ENCODE data around the gene FABP1.
A peak's percentile ranks its signal among the peaks of the same experiment; 100 is the strongest.

The FABP1 gene

GRCh38 chr2:88115825-88116518 lies 11.9 kb downstream of the FABP1 start:
- DNase-seq (ENCODE audit: low read depth in 2 of 2), result no peak

GRCh38 chr2:88114889-88115288 lies 13.0 kb downstream of the FABP1 start:
- DNase-seq (ENCODE audit: low read depth in 2 of 2), result no peak

- DNase-seq (ENCODE audit: low read depth in 2 of 2), result no peak
These were observed 14.8 kb downstream of the FABP1 start for GRCh38 chr2:88113069-88113468.

GRCh38 chr2:88110830-88111229 lies 17.0 kb downstream of the FABP1 start:
- DNase-seq (ENCODE audit: low read depth in 2 of 2), result no peak

GRCh38 chr2:88108796-88109195 lies 19.1 kb downstream of the FABP1 start:
- DNase-seq (ENCODE audit: low read depth in 2 of 2), result no peak

- DNase-seq (ENCODE audit: low read depth in 2 of 2), result no peak
These were observed 27.4 kb downstream of the FABP1 start for GRCh38 chr2:88100489-88100858.

GRCh38 chr2:88099798-88100488 lies 27.9 kb downstream of the FABP1 start:
- no peak for DNase-seq (ENCODE audit: low read depth in 2 of 2)

- no peak for DNase-seq (ENCODE audit: low read depth in 2 of 2)
These were observed 29.3 kb downstream of the FABP1 start for GRCh38 chr2:88098558-88098900.

- no peak for DNase-seq (ENCODE audit: low read depth in 2 of 2)
These were observed 29.8 kb downstream of the FABP1 start for GRCh38 chr2:88097891-88098557.

GRCh38 chr2:88097192-88097591 lies 30.7 kb downstream of the FABP1 start:
- DNase-seq (ENCODE audit: low read depth in 2 of 2), result no peak

- no peak for DNase-seq (ENCODE audit: low read depth in 2 of 2)
These were observed 31.2 kb downstream of the FABP1 start for GRCh38 chr2:88096708-88097107.

- no peak for DNase-seq (ENCODE audit: low read depth in 2 of 2)
These were observed 32.8 kb downstream of the FABP1 start for GRCh38 chr2:88095022-88095421.

- no peak for DNase-seq (ENCODE audit: low read depth in 2 of 2)
These were observed 35.1 kb downstream of the FABP1 start for GRCh38 chr2:88092773-88093172.

GRCh38 chr2:88091943-88092342 lies 35.9 kb downstream of the FABP1 start:
- no peak for DNase-seq (ENCODE audit: low read depth in 2 of 2)

- peak; percentile 41 to 45 for DNase-seq (ENCODE audit: low read depth in 2 of 2)
These were observed 37.2 kb downstream of the FABP1 start for GRCh38 chr2:88090446-88091283.

GRCh38 chr2:88088999-88089398 lies 38.9 kb downstream of the FABP1 start:
- no peak for DNase-seq (ENCODE audit: low read depth in 2 of 2)

- DNase-seq (ENCODE audit: low read depth in 2 of 2), result no peak
These were observed 40.1 kb downstream of the FABP1 start for GRCh38 chr2:88087763-88088162.

GRCh38 chr2:88087073-88087472 lies 40.8 kb downstream of the FABP1 start:
- DNase-seq (ENCODE audit: low read depth in 2 of 2), result no peak

GRCh38 chr2:88086401-88086800 lies 41.5 kb downstream of the FABP1 start:
- DNase-seq (ENCODE audit: low read depth in 2 of 2), result no peak

- no peak for DNase-seq (ENCODE audit: low read depth in 2 of 2)
These were observed 42.3 kb downstream of the FABP1 start for GRCh38 chr2:88085602-88086001.

- no peak for DNase-seq (ENCODE audit: low read depth in 2 of 2)
These were observed 42.8 kb downstream of the FABP1 start for GRCh38 chr2:88085099-88085498.

- no peak for DNase-seq (ENCODE audit: low read depth in 2 of 2)
These were observed 45.1 kb downstream of the FABP1 start for GRCh38 chr2:88082781-88083180.

All from stimulated activated CD8-positive, alpha-beta memory T cell treated with anti-CD3 and anti-CD28 coated beads, Interleukin-7, amount 100 ng/mL, for 4 hours (primary cell).